Loucy (cell line): ENCODE measurements around the gene RSKR.
A peak's percentile ranks its signal among the peaks of the same experiment; 100 is the strongest.

Experiments
- H2AFZ ChIP-seq: fragments of 200-600 bp; sonication (generic); 2 replicates; pipeline ENCODE4 v1.6.0; 2016; ENCODE audit warnings: antibody characterized with exemption, mild to moderate bottlenecking, low read length, moderate library complexity
- H3F3A ChIP-seq: fragments of 200-600 bp; 2 replicates; pipeline ENCODE4 v1.6.0; 2016; ENCODE audit warnings: antibody characterized with exemption, low read depth, mild to moderate bottlenecking
- H3K27me3 ChIP-seq: fragments of 200-600 bp; sonication (generic); 2 replicates; pipeline ENCODE4 v1.6.1; 2014; ENCODE audit warnings: low read length, mild to moderate bottlenecking; ENCODE audit not compliant: insufficient read depth, poor library complexity, severe bottlenecking
- H3K36me3 ChIP-seq: fragments of 200-600 bp; sonication (generic); 2 replicates; pipeline ENCODE4 v1.6.1; 2016; ENCODE audit warnings: low read length; ENCODE audit not compliant: insufficient read depth
- H3K4me1 ChIP-seq: fragments of 200-600 bp; sonication (generic); 2 replicates; pipeline ENCODE4 v1.5.1; 2014; ENCODE audit warnings: low read length, mild to moderate bottlenecking; ENCODE audit not compliant: insufficient read depth, poor library complexity, severe bottlenecking
- H3K4me2 ChIP-seq: fragments of 200-600 bp; sonication (generic); 2 replicates; pipeline ENCODE4 v1.6.0; 2014; ENCODE audit warnings: antibody characterized with exemption, low read length, low read depth, mild to moderate bottlenecking; ENCODE audit not compliant: poor library complexity, severe bottlenecking
- H3K4me3 ChIP-seq: fragments of 200-600 bp; sonication (generic); 2 replicates; pipeline ENCODE4 v1.5.1; 2014; ENCODE audit warnings: low read length, mild to moderate bottlenecking, mixed read lengths; ENCODE audit not compliant: poor library complexity, severe bottlenecking
- H3K79me2 ChIP-seq: fragments of 200-600 bp; sonication (generic); 2 replicates; pipeline ENCODE4 v1.6.1; 2014; ENCODE audit warnings: low read length; ENCODE audit not compliant: insufficient read depth
- H3K9ac ChIP-seq: fragments of 200-600 bp; sonication (generic); 2 replicates; pipeline ENCODE4 v1.6.0; 2014; ENCODE audit warnings: mild to moderate bottlenecking, low read depth, low read length, moderate library complexity; ENCODE audit not compliant: poor library complexity, severe bottlenecking
- H3K9me2 ChIP-seq: fragments of 200-600 bp; sonication (generic); replicated peaks from 2 replicates; pipeline ENCODE4 v1.6.1; 2016; ENCODE audit warnings: low read depth, low read length, mixed read lengths
- H3K9me3 ChIP-seq: fragments of 200-600 bp; sonication (generic); 2 replicates; pipeline ENCODE4 v1.6.1; 2014; ENCODE audit warnings: mild to moderate bottlenecking, antibody characterized with exemption, low read length, low read depth; ENCODE audit not compliant: insufficient read depth
- H4K20me1 ChIP-seq: fragments of 200-600 bp; sonication (generic); 2 replicates; pipeline ENCODE4 v1.6.0; 2014; ENCODE audit warnings: antibody characterized with exemption, low read length, mild to moderate bottlenecking; ENCODE audit not compliant: insufficient read depth, poor library complexity, severe bottlenecking
- CTCF ChIP-seq: fragments of 200-600 bp; sonication (generic); conservative IDR thresholded peaks from 2 replicates; pipeline ENCODE4 v1.5.1; 2014; ENCODE audit warnings: mild to moderate bottlenecking, antibody characterized with exemption, low read length
- EZH2phosphoT487 ChIP-seq: fragments of 200-600 bp; IDR thresholded peaks from 2 replicates; pipeline ENCODE4 v1.6.1; 2018; ENCODE audit warnings: antibody characterized with exemption, mild to moderate bottlenecking, moderate library complexity, borderline replicate concordance

Gene RSKR

GRCh38 chr17:28613931-28614381 lies at the start of gene RSKR:
Gene RSKR (minus strand): TSS chr17:28614185. CDS start chr17:28614161, 24 bp downstream.
- no peak within 1 kb of the TSS for H3K4me2 ChIP-seq
- H2AFZ ChIP-seq = no peak within 1 kb of the TSS
- peaks cover 60% of the 10 kb centered on the region for H3K36me3 ChIP-seq

GRCh38 chr17:28663723-28664122 lies 49.7 kb upstream of the RSKR start:
- H2AFZ ChIP-seq = no peak overlapping the region
- peak overlapping the region; percentile 97 for H3K4me2 ChIP-seq
- TF ChIP-seq CTCF = no peak
- no peak for TF ChIP-seq EZH2phosphoT487
- no peaks in the 10 kb centered on the region for H3F3A ChIP-seq
- H3K9me2 ChIP-seq = no peaks in the 10 kb centered on the region
- H3K4me1 ChIP-seq = peaks cover 50% of the 10 kb centered on the region
- H3K79me2 ChIP-seq = peaks cover 91% of the 10 kb centered on the region
- H3K9me3 ChIP-seq = no peaks in the 10 kb centered on the region
- H3K36me3 ChIP-seq = no peaks in the 10 kb centered on the region; the same call in 1 of the 2 replicates
- H3K9ac ChIP-seq = peak overlapping the region; percentile 89
- peaks cover 63% of the 10 kb centered on the region for H4K20me1 ChIP-seq
- no peaks in the 10 kb centered on the region for H3K27me3 ChIP-seq
- peak overlapping the region; percentile 91 for H3K4me3 ChIP-seq

More at GRCh38 chr17:28613931-28614381, at the start of gene RSKR:
- Histone ChIP-seq H4K20me1 (no peaks in the 10 kb centered on the region), H3K79me2 (no peaks in the 10 kb centered on the region), H3K9me3 (no peaks in the 10 kb centered on the region), H3K27me3 (no peaks in the 10 kb centered on the region), H3F3A (no peaks in the 10 kb centered on the region), H3K4me3 (no peak within 1 kb of the TSS), H3K9me2 (no peaks in the 10 kb centered on the region), H3K9ac (no peak within 1 kb of the TSS), H3K4me1 (no peaks in the 10 kb centered on the region)
- TF ChIP-seq CTCF = no peak
- no peak for TF ChIP-seq EZH2phosphoT487

- Histone ChIP-seq H3K27me3 (no peaks in the 10 kb centered on the region), H3K9me3 (no peaks in the 10 kb centered on the region), H3K9me2 (no peaks in the 10 kb centered on the region), H2AFZ (peak overlapping the region; percentile 99), H3K79me2 (peaks cover 82% of the 10 kb centered on the region), H3K9ac (peak overlapping the region; percentile 89), H3K4me2 (peak overlapping the region; percentile 97), H3K36me3 (no peaks in the 10 kb centered on the region; the same call in 1 of the 2 replicates), H3K4me3 (peak overlapping the region; percentile 91), H3K4me1 (peaks cover 48% of the 10 kb centered on the region), H3F3A (no peaks in the 10 kb centered on the region), H4K20me1 (peaks cover 56% of the 10 kb centered on the region)
- TF ChIP-seq EZH2phosphoT487 = no peak
- no peak for TF ChIP-seq CTCF
These were observed 48.5 kb upstream of the RSKR start for GRCh38 chr17:28662527-28662829.
